ENCODE results near the gene RUBCN. TPM values are rescaled to one million over a fixed set of nuclear protein-coding genes. Genes with fewer than 3 reads are reported as not detected.

The RUBCN gene
- total and polyA plus RNA-seq, 2 of the 13 experiments (the other 11 are each of a cell fraction or from before 2014, with no cell fraction given): 5.2 to 8.1 TPM

DNA sequence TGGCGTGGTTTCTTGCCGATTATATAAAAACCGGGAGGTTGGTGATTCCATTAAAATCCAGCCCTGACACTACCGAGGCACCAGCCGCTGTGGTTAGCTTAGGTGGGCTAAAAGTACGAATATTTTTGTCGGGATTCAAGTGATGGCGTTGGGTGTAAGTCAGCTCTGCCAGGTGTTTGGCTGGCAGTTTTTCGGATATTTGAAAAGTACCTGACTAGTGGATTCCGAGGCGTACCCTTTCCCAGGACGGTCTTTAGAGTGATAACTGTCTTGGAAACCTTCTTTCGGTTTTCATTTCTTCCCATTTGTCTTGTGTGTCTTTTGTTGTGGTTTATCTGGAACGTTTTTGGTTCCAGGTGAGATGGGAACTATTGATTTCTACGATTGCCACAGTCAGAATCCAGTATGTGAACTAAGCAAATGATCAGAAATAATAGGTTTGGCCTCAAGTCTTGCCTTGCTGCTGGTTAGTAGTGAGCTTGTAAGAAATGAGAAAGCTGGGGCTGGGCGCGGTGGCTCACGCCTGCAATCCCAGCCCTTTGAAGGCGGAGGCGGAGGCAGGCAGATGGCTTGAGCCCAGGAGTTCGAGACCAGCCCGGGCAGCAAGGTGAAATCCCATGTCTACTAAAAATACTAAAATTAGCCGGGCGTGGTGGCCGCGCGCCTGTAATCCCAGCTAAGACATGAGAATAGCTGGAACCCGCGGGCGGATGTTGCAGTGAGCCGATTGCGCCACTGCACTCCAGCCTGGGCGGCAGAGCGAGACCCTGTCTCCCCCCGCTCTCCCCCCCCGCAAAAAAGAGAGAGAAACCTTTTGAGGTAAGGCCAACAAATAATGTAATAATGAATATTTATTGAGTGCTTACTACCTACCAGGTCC, 14.4 kb upstream of the RUBCN start (continued):
- TF ChIP-seq MAZ (IDR thresholded peaks at IDR 0.05; ENCODE audit: borderline replicate concordance, low read depth, low read length): peak; percentile 63; the same call in 1 of the 2 replicates
- TF ChIP-seq MAZ (CRISPR knock-in tag; IDR thresholded peaks at IDR 0.05; ENCODE audit: low read depth): no peak
- TF ChIP-seq, protein P1, sequence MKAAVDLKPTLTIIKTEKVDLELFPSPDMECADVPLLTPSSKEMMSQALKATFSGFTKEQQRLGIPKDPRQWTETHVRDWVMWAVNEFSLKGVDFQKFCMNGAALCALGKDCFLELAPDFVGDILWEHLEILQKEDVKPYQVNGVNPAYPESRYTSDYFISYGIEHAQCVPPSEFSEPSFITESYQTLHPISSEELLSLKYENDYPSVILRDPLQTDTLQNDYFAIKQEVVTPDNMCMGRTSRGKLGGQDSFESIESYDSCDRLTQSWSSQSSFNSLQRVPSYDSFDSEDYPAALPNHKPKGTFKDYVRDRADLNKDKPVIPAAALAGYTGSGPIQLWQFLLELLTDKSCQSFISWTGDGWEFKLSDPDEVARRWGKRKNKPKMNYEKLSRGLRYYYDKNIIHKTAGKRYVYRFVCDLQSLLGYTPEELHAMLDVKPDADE (CRISPR knock-in tag; IDR thresholded peaks at IDR 0.05): 0 out of 2 replicates have a peak, but pooled peaks have one; percentile 30
- no peak for TF ChIP-seq MBD4 (IDR thresholded peaks at IDR 0.05; ENCODE audit: borderline replicate concordance, low read length)
- TF ChIP-seq ZC3H4 (CRISPR knock-in tag; IDR thresholded peaks at IDR 0.05; ENCODE audit: borderline replicate concordance): no peak
- TF ChIP-seq ZSCAN30 (CRISPR knock-in tag; IDR thresholded peaks at IDR 0.05): no peak
- TF ChIP-seq ZNF296 (CRISPR knock-in tag; conservative IDR thresholded peaks at IDR 0.05): no peak
- TF ChIP-seq GATAD2A (CRISPR knock-in tag; IDR thresholded peaks at IDR 0.05): no peak
- TF ChIP-seq TCF7 (IDR thresholded peaks at IDR 0.05; ENCODE audit: low read depth): no peak
- TF ChIP-seq ZNF547 (CRISPR knock-in tag; IDR thresholded peaks at IDR 0.05): no peak; the same call in 1 of the 2 replicates
- peak; percentile 55; the same call in 1 of the 2 replicates for TF ChIP-seq ZFP90 (CRISPR knock-in tag; IDR thresholded peaks at IDR 0.05; ENCODE audit: borderline replicate concordance)
- no peak for TF ChIP-seq ERF (CRISPR knock-in tag; IDR thresholded peaks at IDR 0.05)
- no peak for TF ChIP-seq PHF5A (CRISPR knock-in tag; IDR thresholded peaks at IDR 0.05; ENCODE audit: low read depth, unreplicated experiment)
- TF ChIP-seq ZMYM3 (CRISPR knock-in tag; IDR thresholded peaks at IDR 0.05): no peak
- no peak for TF ChIP-seq SOX5 (CRISPR knock-in tag; IDR thresholded peaks at IDR 0.05; ENCODE audit: borderline replicate concordance)
- no peak for TF ChIP-seq ZNF317 (CRISPR knock-in tag; IDR thresholded peaks at IDR 0.05)
- TF ChIP-seq MZF1 (CRISPR knock-in tag; IDR thresholded peaks at IDR 0.05; ENCODE audit: borderline replicate concordance): no peak
- no peak for TF ChIP-seq SMC3 (IDR thresholded peaks at IDR 0.05; ENCODE audit: low read length)
- no peak for TF ChIP-seq ZNF329 (CRISPR knock-in tag; IDR thresholded peaks at IDR 0.05; ENCODE audit: low read depth)
- no peak for TF ChIP-seq ZNF564 (CRISPR knock-in tag; IDR thresholded peaks at IDR 0.05)
- TF ChIP-seq ZSCAN31 (CRISPR knock-in tag; IDR thresholded peaks at IDR 0.05; ENCODE audit: low read depth): no peak
- TF ChIP-seq PHB2 (IDR thresholded peaks at IDR 0.05; ENCODE audit: partially characterized antibody): no peak
- 0 out of 2 replicates have a peak, but pooled peaks have one; percentile 21 for TF ChIP-seq ZBTB3 (CRISPR knock-in tag; IDR thresholded peaks at IDR 0.05; ENCODE audit: borderline replicate concordance, low read depth)
- TF ChIP-seq ZNF451 (CRISPR knock-in tag; IDR thresholded peaks at IDR 0.05): no peak
- TF ChIP-seq NR2F1 (CRISPR knock-in tag; IDR thresholded peaks at IDR 0.05): no peak
- TF ChIP-seq, protein P2, sequence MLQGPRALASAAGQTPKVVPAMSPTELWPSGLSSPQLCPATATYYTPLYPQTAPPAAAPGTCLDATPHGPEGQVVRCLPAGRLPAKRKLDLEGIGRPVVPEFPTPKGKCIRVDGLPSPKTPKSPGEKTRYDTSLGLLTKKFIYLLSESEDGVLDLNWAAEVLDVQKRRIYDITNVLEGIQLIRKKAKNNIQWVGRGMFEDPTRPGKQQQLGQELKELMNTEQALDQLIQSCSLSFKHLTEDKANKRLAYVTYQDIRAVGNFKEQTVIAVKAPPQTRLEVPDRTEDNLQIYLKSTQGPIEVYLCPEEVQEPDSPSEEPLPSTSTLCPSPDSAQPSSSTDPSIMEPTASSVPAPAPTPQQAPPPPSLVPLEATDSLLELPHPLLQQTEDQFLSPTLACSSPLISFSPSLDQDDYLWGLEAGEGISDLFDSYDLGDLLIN (CRISPR knock-in tag; IDR thresholded peaks at IDR 0.05; ENCODE audit: borderline replicate concordance): no peak
- peak; percentile 75 for TF ChIP-seq CEBPB (IDR thresholded peaks at IDR 0.05; ENCODE audit: borderline replicate concordance, low read depth, low read length)
- TF ChIP-seq KLF16 (CRISPR knock-in tag; IDR thresholded peaks at IDR 0.05): no peak
- TF ChIP-seq SAFB2 (CRISPR knock-in tag; IDR thresholded peaks at IDR 0.05; ENCODE audit: borderline replicate concordance, low read depth): no peak
- TF ChIP-seq, protein P3, sequence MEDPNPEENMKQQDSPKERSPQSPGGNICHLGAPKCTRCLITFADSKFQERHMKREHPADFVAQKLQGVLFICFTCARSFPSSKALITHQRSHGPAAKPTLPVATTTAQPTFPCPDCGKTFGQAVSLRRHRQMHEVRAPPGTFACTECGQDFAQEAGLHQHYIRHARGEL (CRISPR knock-in tag; IDR thresholded peaks at IDR 0.05): no peak
